GM19463 (cell line): Measurements from ENCODE around the gene FGD5.

Experiments used
- ATAC-seq: cut with Tn5 transposase; IDR thresholded peaks from one replicate; pipeline ENCODE4 v1.9.1; 2021; ENCODE audit warnings: mild to moderate bottlenecking, moderate library complexity; ENCODE audit not compliant: unreplicated experiment

FGD5 gene

DNA sequence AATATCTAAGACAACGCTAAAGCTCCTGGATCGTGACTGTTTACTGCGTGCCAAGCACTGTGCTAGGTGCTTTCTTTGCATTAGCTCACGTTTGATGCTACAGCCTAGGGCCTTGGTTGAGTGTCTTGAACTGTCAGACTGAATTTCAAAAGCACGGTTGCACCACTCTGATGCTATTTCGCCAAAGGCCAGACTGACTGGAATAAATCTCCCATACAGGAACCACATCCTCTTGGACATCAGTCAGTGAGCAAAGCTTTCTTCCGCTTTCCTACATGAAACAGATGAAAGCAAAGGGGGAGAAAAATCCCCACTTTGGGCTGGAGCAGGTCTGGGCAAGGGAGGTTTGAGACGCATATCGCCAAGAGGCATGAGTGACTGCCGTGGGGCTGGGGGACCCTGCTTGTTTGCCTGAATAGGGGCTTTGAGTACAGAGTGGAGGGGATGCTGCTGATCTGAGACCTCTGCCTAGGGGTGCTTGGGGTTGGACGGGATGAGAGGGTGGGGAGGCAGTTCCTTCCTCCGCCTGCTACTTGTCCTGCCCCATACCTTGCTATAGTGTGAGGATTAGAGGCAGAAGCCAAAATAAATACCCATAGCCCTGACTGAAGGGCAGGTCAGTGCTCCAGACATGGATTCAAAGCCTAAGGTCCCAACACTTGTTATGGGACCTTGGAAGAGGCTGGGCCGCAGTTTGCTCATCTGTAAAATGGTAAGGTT is 5.3 kb downstream of the FGD5 start:
- no peak for ATAC-seq

DNA sequence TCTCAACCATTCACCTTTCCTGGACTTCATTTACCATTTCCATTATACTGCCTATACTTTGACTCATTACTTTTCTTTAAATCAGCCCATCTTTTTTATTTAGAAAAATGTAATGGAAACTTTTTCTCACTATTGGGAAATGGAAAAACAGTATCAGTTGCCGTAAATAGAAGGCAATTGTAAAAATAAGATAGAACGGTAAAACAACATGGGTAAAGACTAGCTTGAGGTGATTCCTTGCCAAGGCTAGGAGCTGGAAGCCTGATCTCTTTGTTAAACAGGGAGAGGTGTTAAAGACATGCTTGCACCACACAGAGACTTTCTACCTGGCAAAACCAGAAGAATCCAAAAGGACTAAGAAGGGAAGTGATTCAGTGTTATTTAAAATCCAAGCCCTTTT is 5.9 kb downstream of the FGD5 start:
- ATAC-seq: no peak

DNA sequence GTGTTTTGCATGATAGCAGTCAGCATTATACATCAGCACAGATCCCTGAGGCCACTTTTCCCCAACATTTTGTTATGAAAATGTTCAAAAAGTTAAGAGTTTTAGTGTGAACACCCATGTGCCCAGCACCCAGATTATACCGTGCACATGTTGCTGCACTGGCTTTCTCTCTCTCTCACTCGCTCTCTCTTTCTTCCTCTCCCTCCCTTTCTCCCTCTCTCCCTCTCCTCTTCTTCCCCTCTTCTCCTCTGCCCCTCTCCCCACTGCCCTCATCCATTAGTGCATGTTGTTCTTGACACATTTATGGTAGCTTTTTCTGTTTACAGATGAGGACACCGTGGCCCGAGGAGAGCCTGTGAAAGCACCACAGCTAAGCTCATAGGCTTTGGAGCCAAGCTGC is 7.3 kb downstream of the FGD5 start:
- ATAC-seq: no peak

DNA sequence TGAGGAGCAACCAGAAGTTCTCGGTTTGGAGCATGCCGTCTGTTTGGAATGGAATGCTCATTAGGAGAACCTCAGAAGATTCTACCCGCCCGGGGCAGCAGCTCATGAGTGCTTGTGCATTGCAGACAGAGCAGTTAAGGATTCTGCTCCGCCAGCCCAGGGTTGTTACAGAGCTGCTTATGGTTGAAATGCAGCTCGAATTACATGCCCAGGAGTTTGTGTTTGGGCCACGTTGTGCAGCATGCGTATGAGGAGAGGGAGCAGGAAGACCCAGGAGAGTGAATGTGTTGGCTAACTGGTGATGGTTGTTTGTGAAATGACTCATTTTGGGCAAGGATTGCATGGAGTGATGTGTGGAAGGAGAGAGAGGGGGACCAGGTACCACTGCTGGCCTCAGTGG is 9.0 kb downstream of the FGD5 start:
- no peak for ATAC-seq

DNA sequence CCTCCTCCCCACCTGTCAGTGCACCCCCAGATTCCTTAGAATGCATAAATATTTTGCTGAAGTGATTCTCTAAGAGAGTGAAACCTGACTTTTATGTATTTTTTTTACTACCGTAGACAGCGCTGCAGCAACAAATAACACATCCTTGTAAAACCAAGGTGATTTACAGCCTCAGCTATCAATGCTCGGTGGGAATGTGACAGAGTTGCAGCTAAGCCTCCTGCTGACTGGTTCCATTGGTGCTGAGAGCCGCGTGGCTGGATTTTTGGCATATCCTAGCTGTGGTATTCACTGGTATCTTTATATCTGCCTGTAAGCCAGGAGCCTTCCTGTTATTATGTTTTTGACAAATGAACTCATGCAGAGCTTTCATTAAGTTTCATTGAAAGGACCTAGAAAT is 11.0 kb downstream of the FGD5 start:
- no peak for ATAC-seq

DNA sequence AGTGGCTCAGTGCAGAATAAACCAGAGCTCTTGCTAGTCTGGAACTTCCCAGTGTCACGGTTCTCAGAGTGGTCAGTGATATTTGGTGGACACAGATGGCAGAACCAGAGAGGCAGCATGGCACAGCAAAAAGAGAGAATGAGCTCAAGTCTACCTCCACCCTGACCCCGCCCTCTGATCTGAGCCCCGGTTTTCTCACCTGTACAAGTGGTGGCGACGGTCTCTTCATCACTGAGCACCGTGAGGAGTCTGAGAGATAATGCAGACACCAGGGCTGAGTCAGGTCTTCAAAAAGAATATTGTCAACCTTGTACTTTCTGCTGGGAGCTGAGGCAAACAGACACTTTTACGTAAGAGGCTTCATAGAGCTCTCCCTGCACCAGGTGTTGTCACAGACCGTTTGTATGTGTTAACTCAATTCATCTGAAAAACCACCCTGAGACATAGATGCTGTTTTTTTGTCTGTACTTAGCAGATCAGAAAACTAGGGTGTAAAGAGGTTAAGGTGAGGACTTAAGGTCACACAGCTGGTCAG is 13.2 kb downstream of the FGD5 start:
- no peak for ATAC-seq

DNA sequence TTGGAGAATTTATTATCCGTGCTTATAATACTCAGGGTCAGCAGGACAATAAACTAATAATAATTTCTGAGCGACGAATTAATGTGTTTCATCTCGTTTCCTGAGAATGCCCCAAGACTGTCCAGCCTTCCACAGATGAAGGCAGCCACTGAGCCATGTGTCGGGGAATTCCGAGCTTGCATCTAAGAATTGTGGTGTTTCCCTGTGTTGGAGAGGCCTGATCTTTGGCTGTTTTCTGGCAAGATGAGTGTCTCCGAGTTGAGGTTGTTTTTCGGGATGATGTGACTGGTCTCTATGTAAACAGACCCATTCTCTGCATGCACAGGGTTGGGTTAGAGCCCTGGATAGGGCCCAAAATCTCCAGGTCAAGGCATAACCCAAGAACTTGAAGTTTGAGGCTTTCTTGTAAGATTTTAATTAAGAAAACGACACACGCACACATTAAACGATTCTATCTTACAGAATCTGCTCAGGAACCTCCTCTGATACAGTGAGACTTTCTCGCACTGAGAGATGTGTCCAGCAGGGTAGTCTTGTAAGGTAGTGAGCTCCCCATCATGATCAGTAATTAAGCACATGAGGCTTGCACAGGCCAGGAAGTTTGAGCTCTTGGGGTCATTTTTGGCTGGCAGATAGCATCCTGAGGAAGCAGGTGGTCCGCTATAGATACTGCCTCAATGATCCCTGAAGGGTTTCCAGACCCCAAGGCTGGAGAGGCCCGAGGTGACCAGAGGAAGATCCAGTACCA is 14.4 kb downstream of the FGD5 start:
- ATAC-seq: no peak

DNA sequence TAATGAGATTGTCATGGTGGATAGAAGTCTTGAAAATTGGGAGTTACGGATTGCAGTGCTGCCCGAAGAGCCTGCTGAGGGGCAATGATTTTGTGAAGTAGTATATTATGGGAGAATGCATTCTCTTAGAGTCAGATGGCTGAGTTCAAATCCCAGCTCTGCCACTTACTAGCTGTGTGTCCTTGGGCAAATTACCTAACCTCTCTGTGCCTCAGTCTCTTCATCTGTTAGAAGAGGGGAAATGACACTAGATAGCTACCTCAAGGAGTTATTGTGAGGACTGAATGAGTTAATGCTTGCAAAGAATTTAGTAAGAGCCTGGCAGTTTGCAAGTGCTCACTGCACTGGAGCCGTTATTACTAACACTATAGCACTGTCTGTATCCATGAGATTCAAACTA is 15.4 kb downstream of the FGD5 start:
- no peak for ATAC-seq

DNA sequence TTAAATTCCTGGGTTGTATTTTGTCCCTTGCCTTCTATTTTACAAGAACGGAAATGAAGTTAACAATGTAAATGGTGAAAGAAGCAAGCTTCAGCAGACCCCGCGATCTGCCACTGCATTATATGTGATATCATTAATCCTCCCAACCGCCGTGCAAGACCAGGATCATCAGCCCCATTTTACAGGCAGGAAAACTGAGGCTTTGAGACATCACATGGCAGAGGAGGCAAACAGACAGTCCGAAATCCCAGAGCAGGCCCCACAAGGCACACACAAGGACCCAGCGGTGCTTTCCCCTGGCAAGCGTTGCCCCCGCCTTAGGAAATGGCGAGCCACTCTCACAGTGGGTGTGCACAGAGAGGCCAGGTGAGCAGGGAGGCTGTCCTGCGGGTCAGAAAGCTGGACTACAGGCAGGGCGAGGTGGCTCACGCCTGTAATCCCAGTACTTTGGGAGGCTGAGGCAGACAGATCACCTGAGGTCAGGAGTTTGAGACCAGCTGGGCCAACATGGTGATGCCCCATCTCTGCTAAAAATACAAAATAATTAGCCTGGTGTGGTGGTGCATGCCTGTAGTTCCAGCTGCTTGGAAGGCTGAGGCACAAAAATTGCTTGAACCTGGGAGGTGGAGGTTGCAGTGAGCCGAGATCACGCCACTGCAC is 16.2 kb downstream of the FGD5 start:
- no peak for ATAC-seq

DNA sequence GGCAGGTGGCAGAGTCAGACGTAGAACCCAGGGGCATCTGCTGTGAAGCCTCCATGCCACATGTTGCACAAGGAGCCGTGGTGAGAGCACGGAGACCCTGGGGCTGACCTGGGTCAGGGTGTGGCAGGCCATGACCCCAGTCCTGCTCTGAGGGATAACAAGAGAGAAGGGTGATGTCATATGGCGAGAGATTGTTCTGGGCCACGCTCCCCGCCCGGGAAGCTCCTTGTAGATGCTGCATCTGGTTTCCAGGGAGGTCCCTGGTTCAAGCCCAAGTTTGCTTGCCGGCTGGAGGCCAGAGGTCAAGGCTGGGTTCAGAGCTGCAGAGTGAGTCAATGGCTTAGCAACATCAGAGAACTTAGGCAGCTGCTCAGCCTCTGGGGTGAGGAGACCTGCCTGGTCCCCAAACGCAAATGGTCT is 17.3 kb downstream of the FGD5 start:
- no peak for ATAC-seq

DNA sequence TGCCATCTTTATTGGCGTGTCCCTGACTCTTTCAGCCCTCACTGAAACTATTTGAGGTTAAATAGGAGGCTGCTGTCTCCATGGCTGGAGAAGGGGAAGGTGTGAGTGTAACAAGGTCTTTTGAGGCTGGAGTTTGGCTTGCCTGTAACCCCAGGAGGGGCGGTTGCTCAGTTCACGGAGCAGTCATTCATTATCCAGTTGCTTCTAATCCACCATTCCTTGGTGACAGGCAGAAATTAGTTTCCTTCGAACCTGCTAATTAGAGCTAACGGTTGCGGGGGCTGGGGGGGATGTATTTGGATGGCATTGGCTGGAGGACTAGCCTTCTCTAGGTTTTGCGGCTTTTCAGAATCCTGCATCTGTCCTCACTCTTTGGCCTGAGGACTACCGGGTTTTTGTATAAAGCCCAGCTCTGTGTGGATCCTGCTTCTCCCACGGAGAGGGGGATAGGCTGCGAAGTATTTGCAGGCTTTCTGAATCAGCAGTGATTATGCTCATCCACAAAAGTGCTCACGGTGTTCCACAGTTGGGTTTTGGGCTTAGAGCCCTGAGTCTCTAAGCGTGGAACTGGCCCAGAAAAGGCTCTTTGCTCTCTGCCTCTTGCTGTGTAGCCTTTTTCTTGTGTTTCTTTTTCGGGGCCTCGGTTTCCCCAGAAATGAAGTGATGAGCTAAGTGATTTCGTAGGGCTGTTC is 18.6 kb downstream of the FGD5 start:
- no peak for ATAC-seq

DNA sequence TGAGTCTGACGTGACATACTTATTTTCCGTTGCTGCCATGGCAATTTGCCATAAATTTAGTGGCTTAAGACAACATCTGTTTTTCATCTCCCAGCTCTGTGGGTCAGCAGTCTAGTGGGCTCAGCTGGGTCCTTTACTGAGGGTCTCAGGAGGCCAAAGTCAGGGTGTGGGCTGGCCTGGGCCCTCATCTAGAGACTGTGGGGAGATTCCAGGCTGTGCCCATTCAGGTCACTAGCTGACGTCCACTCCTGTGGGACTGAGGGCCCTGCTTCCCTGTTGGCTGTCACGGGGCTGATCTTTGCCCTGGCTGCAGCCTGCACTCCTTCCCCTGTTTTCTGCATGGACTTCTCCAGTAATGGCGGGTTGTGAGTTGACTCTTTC is 19.1 kb downstream of the FGD5 start:
- no peak for ATAC-seq

DNA sequence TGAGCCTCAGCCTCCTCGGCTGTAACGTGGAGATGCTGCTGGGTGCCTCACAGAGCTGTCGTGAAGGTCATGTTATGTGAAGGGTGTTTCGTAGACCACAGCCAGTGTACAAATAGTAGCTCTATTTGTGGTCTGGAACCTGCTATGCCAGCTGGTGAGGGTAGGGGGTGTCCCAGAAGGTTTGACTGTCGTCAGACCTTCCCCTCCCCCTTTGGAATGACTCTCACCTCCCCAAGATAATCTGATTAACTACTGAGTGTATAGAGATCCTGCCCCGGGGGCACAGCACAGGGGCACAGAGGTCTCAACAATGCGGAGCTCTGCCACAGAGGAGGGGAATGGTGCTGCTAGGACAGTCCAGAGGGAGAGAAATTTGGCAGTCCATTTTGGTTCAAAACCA is 20.5 kb downstream of the FGD5 start:
- ATAC-seq: peak; percentile 61

DNA sequence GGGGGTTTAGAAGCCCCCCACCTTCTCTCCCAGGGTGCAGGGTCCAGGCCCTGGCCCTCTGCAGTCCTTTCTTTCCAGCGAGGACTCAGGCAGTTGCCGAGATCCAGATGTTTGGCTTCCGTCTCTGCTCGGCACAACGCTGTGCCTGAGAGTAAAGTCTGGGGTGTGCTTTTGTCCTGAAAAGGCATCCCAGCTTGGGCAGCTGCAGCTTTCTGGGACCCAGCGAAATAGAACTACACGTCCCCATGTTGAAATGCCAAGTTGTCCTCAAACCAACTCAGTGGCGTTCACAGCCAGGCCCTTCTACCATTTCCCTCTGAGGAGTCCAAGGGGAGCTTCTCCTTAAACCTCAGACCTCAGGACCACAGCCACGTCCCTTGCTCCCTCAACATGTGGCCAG is 23.1 kb downstream of the FGD5 start:
- ATAC-seq: no peak

DNA sequence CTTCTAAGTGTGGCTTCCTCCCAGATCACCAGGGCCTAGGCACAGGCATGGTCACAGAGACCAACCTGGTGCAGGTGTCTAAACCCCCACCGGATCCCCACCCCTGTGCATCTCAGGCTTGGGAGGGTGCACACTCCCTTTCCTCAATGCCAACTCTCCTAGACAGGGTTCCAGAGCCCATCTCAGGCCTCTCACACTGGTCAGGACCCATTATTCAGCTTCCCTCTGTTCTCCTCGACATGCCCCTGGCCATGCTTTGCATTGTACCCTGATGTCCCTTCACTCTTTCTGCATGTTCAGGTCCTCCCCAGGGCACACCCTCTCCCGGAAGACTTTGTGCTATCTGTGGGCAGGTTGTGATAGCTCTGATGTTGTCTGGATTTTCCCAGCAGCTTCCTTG is 23.5 kb downstream of the FGD5 start:
- ATAC-seq: no peak

DNA sequence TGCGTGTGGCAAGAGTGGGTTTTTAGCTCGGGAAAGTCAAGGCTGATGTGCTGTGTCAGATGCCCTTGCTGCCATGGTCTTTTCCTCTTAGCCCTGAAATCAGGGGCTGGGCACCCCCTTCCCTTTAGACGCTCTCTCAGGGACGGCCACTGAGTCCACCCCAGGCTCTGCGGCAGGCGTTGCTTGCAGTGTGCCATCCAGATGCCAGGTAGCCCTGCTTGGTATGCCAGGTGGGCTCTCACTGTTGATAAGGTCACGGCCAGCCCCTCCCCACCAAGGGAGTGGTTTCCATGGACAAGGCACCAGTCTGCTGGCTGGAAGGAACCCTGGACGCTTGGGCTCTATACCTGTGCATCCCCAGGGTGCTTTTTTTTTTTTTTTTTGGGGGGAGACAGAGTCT is 24.6 kb downstream of the FGD5 start:
- no peak for ATAC-seq

DNA sequence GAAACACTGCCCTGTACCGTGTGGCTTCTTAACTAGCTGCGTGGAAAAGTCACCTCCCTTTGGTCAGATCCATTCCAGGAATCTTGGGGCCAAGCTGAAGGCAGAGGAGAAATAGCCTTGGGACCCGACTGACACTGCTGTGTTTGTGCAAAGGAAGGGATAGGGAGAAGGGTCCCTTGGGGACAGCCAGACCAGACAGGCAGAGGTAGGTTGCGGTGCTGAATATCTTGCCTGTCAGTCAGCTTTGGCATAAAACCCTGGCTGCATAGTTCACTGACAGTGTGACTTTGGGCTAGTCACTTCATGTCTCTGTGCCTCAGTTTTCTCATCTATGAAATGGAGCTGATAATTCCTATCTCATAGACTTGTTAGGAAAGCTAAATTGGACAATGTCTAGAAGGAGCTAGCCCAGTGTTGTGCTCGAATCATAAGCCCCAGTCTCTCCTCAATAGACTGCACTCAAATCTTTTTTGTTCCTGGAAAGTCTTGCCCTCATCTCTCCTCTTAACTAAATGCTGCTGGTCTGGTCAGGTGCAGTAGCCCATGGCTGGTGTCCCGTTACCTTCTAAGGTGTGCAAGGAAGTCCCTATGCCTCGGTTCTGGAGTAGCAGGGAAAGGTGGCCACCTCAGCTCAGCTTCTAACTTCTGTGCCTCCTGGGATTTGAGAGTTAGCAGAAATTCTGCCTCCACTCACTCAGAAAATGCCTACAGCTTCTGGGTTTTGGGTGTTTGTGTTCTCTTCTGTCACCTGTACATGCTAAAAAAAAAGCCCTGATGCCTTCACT is 25.8 kb downstream of the FGD5 start:
- no peak for ATAC-seq

DNA sequence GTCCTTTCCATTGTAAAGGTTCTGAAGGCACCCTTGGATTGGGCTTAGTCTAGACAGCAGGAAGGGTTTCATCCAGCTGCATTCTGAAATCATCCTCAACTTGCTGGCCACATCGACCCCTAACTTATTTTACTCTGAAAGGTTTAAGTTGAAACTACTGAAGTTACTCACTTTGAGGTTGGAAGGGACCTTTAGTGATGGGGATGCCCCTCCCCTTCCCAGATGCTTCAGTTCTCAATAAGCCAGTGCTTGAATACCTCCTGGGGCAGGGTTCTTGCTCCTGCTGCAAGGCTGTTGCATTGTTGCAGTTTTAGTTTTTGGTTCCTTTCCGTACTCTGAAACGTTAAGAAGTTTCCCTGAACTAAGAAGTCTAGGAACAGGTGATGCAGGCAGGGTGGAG is 26.4 kb downstream of the FGD5 start:
- no peak for ATAC-seq

DNA sequence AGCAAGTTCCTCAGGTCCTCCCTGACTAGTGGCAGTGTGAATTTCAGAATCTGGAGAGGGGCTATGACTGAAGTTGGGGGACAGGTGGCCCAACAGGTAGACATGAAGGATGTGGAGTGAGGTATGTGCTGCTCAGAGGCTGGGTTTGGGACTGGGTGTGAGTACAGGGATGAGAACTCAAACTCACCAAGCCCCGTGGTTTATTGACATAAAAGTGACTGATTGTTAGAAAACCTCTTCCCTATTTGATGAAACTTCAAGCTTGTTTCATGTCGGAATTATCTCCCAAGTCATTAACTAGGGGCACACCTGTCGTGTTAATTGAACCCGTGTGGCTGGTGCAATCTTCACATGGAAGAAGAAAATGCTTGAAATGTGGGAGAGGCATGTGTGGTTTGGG is 27.1 kb downstream of the FGD5 start:
- ATAC-seq: no peak

DNA sequence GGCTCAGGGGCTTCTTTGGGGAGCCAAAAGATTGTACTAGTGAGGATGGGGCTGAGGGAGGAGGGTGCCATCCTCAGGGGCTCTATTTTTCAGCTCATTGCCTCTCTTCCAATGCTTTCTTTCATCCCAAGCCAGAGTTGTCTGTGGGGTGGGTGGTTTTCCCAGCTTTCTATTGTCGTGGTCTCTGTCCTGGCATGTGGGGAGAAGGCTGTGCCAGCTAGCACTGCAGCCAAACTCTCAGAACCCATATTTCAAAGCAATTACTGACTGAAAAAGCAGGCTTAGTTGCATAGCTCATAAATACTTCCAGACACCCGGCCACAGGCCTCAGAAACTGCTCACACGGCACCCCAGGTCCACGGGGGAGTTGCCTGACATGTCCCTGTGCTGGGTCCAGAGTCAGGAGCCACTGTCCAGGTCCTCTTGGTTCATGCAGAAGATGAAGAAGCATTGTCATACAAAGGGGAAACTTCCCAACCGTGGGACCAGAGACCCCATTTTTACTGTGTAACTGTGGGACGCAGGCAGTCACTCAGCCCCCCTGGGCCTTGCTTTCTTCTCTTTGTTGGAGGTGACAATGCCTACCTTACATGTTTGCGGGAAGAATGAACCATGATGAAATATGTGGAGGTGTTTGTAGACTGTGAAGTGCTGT is 27.6 kb downstream of the FGD5 start:
- ATAC-seq: no peak
